ENCODE data around the gene MXRA8. TPM values are rescaled to one million over a fixed set of nuclear protein-coding genes. Genes with fewer than 3 reads are reported as not detected.

Gene MXRA8
- total and polyA plus RNA-seq, 9 of the 15 experiments (the other 6 are each of a cell fraction or from before 2014, with no cell fraction given) = 0.66 to 11.3 (median 6.3) TPM

DNA sequence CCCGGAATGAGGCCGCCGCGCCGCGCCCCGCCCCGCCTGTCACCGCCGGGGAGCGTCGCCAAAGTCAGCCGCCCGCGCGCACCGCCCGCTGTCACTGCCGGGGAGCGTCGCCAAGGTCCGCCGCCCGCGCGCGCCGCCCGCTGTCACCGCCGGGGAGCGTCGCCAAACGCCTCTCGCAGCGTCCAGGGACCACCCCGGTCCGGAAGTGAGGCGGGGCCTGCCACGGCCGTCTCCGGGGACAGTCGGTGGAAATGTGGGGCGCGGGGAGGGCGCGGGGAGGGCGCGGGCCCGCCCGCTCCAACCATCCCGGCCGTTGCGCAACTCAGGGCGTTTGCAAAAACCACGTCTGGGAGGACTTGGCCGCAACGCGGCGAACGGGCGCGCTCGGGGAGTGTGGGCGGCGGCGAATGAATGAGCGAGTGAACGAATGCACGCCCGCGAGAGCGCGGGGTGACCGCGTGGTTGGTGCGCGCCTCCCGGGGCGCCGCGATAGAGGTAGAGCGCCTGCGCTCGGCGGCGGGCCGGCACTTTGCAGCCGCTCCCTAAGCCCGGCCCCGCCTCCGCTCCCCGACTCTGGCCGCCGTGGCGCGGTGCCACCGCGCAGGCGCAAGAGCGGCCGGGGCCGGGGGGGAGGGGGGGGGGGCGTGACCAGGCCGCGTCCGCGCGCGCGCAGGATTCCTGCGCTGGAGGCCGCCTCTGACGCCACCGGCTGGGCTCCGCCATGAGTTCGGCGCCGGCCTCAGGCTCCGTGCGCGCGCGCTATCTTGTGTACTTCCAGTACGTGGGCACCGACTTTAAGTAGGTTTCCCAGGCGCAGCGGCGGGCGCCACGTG is 50.2 kb downstream of the MXRA8 start, which contains the start of the genes ACAP3 and PUSL1 (continued):
- peak; percentile 38; the same call in 1 of the 2 replicates for TF ChIP-seq KLF13 (tag; IDR thresholded peaks at IDR 0.05; ENCODE audit: borderline replicate concordance, low read depth)
- TF ChIP-seq JUN (IDR thresholded peaks at IDR 0.05; ENCODE audit: borderline replicate concordance, low read depth, low read length) = peak; percentile 31; the same call in 1 of the 2 replicates
- no peak for TF ChIP-seq JUN (CRISPR knock-in tag; IDR thresholded peaks at IDR 0.05; ENCODE audit: borderline replicate concordance)
- 0 out of 2 replicates have a peak, but pooled peaks have one; percentile 30 for TF ChIP-seq ZNF175 (CRISPR knock-in tag; IDR thresholded peaks at IDR 0.05; ENCODE audit: low read depth)
- no peak for TF ChIP-seq NELFE (IDR thresholded peaks at IDR 0.05; ENCODE audit: insufficient read depth, insufficient read length)
- no peak for TF ChIP-seq SMARCA5 (IDR thresholded peaks at IDR 0.05)
- peak; percentile 63; the same call in 1 of the 2 replicates for TF ChIP-seq FOSL1 (tag; conservative IDR thresholded peaks at IDR 0.05)
- no peak for TF ChIP-seq ARHGAP35 (IDR thresholded peaks at IDR 0.05; ENCODE audit: partially characterized antibody)
- peak; percentile 54 for TF ChIP-seq CREB1 (IDR thresholded peaks at IDR 0.05)
- TF ChIP-seq CREB1 (CRISPR knock-in tag; IDR thresholded peaks at IDR 0.05) = peak; percentile 69
- TF ChIP-seq NBN (IDR thresholded peaks at IDR 0.05; ENCODE audit: low read depth) = peak; percentile 56; the same call in 1 of the 2 replicates
- no peak for TF ChIP-seq ZNF586 (CRISPR knock-in tag; conservative IDR thresholded peaks at IDR 0.05)
- TF ChIP-seq ZNF780A (CRISPR knock-in tag; IDR thresholded peaks at IDR 0.05) = no peak
- no peak for TF ChIP-seq TBP (optimal IDR thresholded peaks at IDR 0.05; ENCODE audit: low read depth, low read length)
- no peak for TF ChIP-seq NR4A1 (CRISPR knock-in tag; IDR thresholded peaks at IDR 0.05)
- no peak for TF ChIP-seq NR4A1 (tag; IDR thresholded peaks at IDR 0.05)
- no peak for TF ChIP-seq BMI1 (IDR thresholded peaks at IDR 0.05; ENCODE audit: low read length)
- TF ChIP-seq MECOM (CRISPR knock-in tag; IDR thresholded peaks at IDR 0.05) = no peak
- no peak for TF ChIP-seq ZNF140 (CRISPR knock-in tag; IDR thresholded peaks at IDR 0.05)
- TF ChIP-seq ZNF444 (CRISPR knock-in tag; IDR thresholded peaks at IDR 0.05) = no peak
- TF ChIP-seq NR3C1 (CRISPR knock-in tag; IDR thresholded peaks at IDR 0.05) = peak; percentile 52; the same call in 1 of the 2 replicates
- TF ChIP-seq KAT8 (IDR thresholded peaks at IDR 0.05; ENCODE audit: low read depth) = no peak
- peak; percentile 97 for TF ChIP-seq EP400 (IDR thresholded peaks at IDR 0.05)
- no peak for TF ChIP-seq COPS2 (conservative IDR thresholded peaks at IDR 0.05)
- no peak for TF ChIP-seq ZSCAN32 (CRISPR knock-in tag; IDR thresholded peaks at IDR 0.05)
- no peak for TF ChIP-seq ZKSCAN3 (CRISPR knock-in tag; IDR thresholded peaks at IDR 0.05)
- no peak for TF ChIP-seq SNIP1 (IDR thresholded peaks at IDR 0.05; ENCODE audit: low read depth)
- no peak; the same call in 1 of the 2 replicates for TF ChIP-seq MBD2 (IDR thresholded peaks at IDR 0.05; ENCODE audit: borderline replicate concordance, low read depth)
- TF ChIP-seq RBM25 (IDR thresholded peaks at IDR 0.05; ENCODE audit: low read depth, low read length, severe bottlenecking) = no peak
- no peak for TF ChIP-seq HDAC8 (tag; IDR thresholded peaks at IDR 0.05)
- no peak for TF ChIP-seq SETDB1 (IDR thresholded peaks at IDR 0.05; ENCODE audit: low read length)
- TF ChIP-seq NCOA6 (IDR thresholded peaks at IDR 0.05) = no peak
- TF ChIP-seq, protein P1, sequence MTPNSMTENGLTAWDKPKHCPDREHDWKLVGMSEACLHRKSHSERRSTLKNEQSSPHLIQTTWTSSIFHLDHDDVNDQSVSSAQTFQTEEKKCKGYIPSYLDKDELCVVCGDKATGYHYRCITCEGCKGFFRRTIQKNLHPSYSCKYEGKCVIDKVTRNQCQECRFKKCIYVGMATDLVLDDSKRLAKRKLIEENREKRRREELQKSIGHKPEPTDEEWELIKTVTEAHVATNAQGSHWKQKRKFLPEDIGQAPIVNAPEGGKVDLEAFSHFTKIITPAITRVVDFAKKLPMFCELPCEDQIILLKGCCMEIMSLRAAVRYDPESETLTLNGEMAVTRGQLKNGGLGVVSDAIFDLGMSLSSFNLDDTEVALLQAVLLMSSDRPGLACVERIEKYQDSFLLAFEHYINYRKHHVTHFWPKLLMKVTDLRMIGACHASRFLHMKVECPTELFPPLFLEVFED (CRISPR knock-in tag; conservative IDR thresholded peaks at IDR 0.05) = no peak
- no peak for TF ChIP-seq NFIX (CRISPR knock-in tag; IDR thresholded peaks at IDR 0.05; ENCODE audit: low read depth)
